ENCODE data around the gene ZSWIM8.

ZSWIM8 gene

DNA sequence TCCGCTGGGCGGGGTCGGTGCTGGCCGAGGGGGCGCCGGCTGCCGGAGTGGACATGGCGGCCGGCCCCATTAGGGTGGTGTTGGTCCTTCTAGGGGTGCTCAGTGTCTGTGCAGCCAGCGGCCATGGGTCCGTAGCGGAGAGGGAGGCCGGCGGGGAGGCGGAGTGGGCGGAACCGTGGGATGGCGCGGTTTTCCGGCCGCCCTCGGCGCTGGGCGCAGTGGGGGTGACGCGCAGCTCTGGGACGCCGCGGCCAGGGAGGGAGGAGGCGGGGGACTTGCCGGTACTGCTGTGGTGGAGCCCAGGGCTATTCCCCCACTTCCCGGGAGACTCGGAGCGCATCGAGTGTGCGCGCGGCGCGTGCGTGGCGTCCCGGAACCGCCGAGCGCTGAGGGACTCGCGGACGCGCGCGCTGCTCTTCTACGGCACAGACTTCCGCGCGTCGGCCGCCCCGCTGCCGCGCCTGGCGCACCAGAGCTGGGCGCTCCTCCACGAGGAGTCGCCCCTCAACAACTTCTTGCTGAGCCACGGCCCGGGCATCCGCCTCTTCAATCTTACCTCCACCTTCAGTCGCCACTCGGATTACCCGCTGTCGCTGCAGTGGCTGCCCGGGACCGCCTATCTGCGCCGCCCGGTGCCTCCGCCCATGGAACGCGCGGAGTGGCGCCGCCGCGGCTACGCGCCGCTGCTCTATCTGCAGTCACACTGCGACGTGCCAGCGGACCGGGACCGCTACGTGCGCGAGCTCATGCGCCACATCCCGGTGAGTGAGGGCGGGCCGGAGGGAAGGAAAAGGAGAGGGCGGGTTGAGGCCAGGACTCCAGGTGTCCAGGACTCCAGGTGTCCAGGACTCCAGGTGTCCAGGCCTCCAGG is 12.9 kb upstream of the ZSWIM8 start (continued):
- TF ChIP-seq GLI2 (tag by site-specific recombination; IDR thresholded peaks at IDR 0.05; ENCODE audit: borderline replicate concordance, low read depth) (no peak), ZNF629 (tag by site-specific recombination; IDR thresholded peaks at IDR 0.05) (0 out of 2 replicates have a peak, but pooled peaks have one; percentile 44), ZNF548 (tag by site-specific recombination; IDR thresholded peaks at IDR 0.05) (no peak), ZNF266 (tag by site-specific recombination; IDR thresholded peaks at IDR 0.05; ENCODE audit: low read depth) (no peak), ZNF501 (tag by site-specific recombination; IDR thresholded peaks at IDR 0.05) (peak; percentile 90), ZBTB48 (tag by site-specific recombination; IDR thresholded peaks at IDR 0.05) (peak; percentile 68), KLF1 (tag by site-specific recombination; IDR thresholded peaks at IDR 0.05) (peak; percentile 83), ZNF544 (tag by site-specific recombination; IDR thresholded peaks at IDR 0.05) (no peak), ZSCAN30 (tag by site-specific recombination; IDR thresholded peaks at IDR 0.05) (peak; percentile 87), GLI4 (tag by site-specific recombination; IDR thresholded peaks at IDR 0.05) (no peak), ZNF837 (tag by site-specific recombination; IDR thresholded peaks at IDR 0.05) (0 out of 2 replicates have a peak, but pooled peaks have one; percentile 78), ZNF76 (tag by site-specific recombination; IDR thresholded peaks at IDR 0.05; ENCODE audit: borderline replicate concordance, low read depth) (peak; percentile 68; the same call in 1 of the 2 replicates), YY1 (tag by site-specific recombination; IDR thresholded peaks at IDR 0.05) (peak; percentile 88), ZNF768 (tag by site-specific recombination; IDR thresholded peaks at IDR 0.05) (no peak), ZNF37A (tag by site-specific recombination; IDR thresholded peaks at IDR 0.05) (no peak), ZFHX2 (tag by site-specific recombination; conservative IDR thresholded peaks at IDR 0.05) (peak; percentile 99), ZBTB1 (tag by site-specific recombination; IDR thresholded peaks at IDR 0.05) (0 out of 2 replicates have a peak, but pooled peaks have one; percentile 69)
- TF ChIP-seq, protein P1, sequence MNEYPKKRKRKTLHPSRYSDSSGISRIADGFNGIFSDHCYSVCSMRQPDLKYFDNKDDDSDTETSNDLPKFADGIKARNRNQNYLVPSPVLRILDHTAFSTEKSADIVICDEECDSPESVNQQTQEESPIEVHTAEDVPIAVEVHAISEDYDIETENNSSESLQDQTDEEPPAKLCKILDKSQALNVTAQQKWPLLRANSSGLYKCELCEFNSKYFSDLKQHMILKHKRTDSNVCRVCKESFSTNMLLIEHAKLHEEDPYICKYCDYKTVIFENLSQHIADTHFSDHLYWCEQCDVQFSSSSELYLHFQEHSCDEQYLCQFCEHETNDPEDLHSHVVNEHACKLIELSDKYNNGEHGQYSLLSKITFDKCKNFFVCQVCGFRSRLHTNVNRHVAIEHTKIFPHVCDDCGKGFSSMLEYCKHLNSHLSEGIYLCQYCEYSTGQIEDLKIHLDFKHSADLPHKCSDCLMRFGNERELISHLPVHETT (tag by site-specific recombination; IDR thresholded peaks at IDR 0.05): no peak; the same call in 1 of the 2 replicates
- TF ChIP-seq, protein P2, sequence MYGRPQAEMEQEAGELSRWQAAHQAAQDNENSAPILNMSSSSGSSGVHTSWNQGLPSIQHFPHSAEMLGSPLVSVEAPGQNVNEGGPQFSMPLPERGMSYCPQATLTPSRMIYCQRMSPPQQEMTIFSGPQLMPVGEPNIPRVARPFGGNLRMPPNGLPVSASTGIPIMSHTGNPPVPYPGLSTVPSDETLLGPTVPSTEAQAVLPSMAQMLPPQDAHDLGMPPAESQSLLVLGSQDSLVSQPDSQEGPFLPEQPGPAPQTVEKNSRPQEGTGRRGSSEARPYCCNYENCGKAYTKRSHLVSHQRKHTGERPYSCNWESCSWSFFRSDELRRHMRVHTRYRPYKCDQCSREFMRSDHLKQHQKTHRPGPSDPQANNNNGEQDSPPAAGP (tag by site-specific recombination; IDR thresholded peaks at IDR 0.05): peak; percentile 90
- TF ChIP-seq, protein P3, sequence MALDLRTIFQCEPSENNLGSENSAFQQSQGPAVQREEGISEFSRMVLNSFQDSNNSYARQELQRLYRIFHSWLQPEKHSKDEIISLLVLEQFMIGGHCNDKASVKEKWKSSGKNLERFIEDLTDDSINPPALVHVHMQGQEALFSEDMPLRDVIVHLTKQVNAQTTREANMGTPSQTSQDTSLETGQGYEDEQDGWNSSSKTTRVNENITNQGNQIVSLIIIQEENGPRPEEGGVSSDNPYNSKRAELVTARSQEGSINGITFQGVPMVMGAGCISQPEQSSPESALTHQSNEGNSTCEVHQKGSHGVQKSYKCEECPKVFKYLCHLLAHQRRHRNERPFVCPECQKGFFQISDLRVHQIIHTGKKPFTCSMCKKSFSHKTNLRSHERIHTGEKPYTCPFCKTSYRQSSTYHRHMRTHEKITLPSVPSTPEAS (tag by site-specific recombination; IDR thresholded peaks at IDR 0.05): no peak; the same call in 1 of the 2 replicates
- TF ChIP-seq, protein P4, sequence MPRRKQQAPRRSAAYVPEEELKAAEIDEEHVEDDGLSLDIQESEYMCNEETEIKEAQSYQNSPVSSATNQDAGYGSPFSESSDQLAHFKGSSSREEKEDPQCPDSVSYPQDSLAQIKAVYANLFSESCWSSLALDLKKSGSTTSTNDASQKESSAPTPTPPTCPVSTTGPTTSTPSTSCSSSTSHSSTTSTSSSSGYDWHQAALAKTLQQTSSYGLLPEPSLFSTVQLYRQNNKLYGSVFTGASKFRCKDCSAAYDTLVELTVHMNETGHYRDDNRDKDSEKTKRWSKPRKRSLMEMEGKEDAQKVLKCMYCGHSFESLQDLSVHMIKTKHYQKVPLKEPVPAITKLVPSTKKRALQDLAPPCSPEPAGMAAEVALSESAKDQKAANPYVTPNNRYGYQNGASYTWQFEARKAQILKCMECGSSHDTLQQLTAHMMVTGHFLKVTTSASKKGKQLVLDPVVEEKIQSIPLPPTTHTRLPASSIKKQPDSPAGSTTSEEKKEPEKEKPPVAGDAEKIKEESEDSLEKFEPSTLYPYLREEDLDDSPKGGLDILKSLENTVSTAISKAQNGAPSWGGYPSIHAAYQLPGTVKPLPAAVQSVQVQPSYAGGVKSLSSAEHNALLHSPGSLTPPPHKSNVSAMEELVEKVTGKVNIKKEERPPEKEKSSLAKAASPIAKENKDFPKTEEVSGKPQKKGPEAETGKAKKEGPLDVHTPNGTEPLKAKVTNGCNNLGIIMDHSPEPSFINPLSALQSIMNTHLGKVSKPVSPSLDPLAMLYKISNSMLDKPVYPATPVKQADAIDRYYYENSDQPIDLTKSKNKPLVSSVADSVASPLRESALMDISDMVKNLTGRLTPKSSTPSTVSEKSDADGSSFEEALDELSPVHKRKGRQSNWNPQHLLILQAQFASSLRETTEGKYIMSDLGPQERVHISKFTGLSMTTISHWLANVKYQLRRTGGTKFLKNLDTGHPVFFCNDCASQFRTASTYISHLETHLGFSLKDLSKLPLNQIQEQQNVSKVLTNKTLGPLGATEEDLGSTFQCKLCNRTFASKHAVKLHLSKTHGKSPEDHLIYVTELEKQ (tag by site-specific recombination; IDR thresholded peaks at IDR 0.05; ENCODE audit: borderline replicate concordance): 0 out of 2 replicates have a peak, but pooled peaks have one; percentile 13
- TF ChIP-seq, protein P5, sequence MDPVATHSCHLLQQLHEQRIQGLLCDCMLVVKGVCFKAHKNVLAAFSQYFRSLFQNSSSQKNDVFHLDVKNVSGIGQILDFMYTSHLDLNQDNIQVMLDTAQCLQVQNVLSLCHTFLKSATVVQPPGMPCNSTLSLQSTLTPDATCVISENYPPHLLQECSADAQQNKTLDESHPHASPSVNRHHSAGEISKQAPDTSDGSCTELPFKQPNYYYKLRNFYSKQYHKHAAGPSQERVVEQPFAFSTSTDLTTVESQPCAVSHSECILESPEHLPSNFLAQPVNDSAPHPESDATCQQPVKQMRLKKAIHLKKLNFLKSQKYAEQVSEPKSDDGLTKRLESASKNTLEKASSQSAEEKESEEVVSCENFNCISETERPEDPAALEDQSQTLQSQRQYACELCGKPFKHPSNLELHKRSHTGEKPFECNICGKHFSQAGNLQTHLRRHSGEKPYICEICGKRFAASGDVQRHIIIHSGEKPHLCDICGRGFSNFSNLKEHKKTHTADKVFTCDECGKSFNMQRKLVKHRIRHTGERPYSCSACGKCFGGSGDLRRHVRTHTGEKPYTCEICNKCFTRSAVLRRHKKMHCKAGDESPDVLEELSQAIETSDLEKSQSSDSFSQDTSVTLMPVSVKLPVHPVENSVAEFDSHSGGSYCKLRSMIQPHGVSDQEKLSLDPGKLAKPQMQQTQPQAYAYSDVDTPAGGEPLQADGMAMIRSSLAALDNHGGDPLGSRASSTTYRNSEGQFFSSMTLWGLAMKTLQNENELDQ (tag by site-specific recombination; IDR thresholded peaks at IDR 0.05; ENCODE audit: low read depth): no peak
- TF ChIP-seq, protein P6, sequence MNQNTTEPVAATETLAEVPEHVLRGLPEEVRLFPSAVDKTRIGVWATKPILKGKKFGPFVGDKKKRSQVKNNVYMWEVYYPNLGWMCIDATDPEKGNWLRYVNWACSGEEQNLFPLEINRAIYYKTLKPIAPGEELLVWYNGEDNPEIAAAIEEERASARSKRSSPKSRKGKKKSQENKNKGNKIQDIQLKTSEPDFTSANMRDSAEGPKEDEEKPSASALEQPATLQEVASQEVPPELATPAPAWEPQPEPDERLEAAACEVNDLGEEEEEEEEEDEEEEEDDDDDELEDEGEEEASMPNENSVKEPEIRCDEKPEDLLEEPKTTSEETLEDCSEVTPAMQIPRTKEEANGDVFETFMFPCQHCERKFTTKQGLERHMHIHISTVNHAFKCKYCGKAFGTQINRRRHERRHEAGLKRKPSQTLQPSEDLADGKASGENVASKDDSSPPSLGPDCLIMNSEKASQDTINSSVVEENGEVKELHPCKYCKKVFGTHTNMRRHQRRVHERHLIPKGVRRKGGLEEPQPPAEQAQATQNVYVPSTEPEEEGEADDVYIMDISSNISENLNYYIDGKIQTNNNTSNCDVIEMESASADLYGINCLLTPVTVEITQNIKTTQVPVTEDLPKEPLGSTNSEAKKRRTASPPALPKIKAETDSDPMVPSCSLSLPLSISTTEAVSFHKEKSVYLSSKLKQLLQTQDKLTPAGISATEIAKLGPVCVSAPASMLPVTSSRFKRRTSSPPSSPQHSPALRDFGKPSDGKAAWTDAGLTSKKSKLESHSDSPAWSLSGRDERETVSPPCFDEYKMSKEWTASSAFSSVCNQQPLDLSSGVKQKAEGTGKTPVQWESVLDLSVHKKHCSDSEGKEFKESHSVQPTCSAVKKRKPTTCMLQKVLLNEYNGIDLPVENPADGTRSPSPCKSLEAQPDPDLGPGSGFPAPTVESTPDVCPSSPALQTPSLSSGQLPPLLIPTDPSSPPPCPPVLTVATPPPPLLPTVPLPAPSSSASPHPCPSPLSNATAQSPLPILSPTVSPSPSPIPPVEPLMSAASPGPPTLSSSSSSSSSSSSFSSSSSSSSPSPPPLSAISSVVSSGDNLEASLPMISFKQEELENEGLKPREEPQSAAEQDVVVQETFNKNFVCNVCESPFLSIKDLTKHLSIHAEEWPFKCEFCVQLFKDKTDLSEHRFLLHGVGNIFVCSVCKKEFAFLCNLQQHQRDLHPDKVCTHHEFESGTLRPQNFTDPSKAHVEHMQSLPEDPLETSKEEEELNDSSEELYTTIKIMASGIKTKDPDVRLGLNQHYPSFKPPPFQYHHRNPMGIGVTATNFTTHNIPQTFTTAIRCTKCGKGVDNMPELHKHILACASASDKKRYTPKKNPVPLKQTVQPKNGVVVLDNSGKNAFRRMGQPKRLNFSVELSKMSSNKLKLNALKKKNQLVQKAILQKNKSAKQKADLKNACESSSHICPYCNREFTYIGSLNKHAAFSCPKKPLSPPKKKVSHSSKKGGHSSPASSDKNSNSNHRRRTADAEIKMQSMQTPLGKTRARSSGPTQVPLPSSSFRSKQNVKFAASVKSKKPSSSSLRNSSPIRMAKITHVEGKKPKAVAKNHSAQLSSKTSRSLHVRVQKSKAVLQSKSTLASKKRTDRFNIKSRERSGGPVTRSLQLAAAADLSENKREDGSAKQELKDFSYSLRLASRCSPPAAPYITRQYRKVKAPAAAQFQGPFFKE (tag by site-specific recombination; IDR thresholded peaks at IDR 0.05; ENCODE audit: borderline replicate concordance): no peak

All from HEK293 (cell line).